Spleen (tissue), 11 donors: ENCODE results near the gene IFNG-AS1. TPM values are rescaled to one million over a fixed set of nuclear protein-coding genes. Genes with fewer than 3 reads are reported as not detected.

ENCODE experiments used
- DNase-seq: peaks from one replicate; pipeline ENCODE4 v3.0.0-alpha.2; 2020
- H3K27ac ChIP-seq, 8 donors: fragments of 200-600 bp; sonication (generic) in 7 of 8; 1 replicate in 4 of 8; 2 replicates in 4 of 8; pipeline versions ENCODE4 v1.5.0 to v1.8.0; 2016 to 2021; ENCODE audit warnings: inconsistent platforms in 4 of 8, mild to moderate bottlenecking in 4 of 8, moderate library complexity in 1 of 8
- H3K27me3 ChIP-seq, 7 donors: fragments of 200-600 bp; sonication (generic) in 6 of 7; replicated peaks in 1 of 7; 1 replicate in 4 of 7; 2 replicates in 3 of 7; pipeline versions ENCODE4 v1.5.0 to v1.8.0; 2016 to 2021; ENCODE audit warnings: inconsistent platforms in 3 of 7, mild to moderate bottlenecking in 1 of 7
- H3K36me3 ChIP-seq, 6 donors: fragments of 200-600 bp; sonication (generic) in 5 of 6; 1 replicate in 4 of 6; 2 replicates in 2 of 6; pipeline versions ENCODE4 v1.5.0 to v1.8.0; 2016 to 2021; ENCODE audit warnings: inconsistent platforms in 2 of 6
- H3K4me1 ChIP-seq, 6 donors: fragments of 200-600 bp; sonication (generic) in 5 of 6; 1 replicate in 3 of 6; 2 replicates in 3 of 6; pipeline versions ENCODE4 v1.5.0 to v1.8.0; 2016 to 2021; ENCODE audit warnings: inconsistent platforms in 3 of 6
- H3K4me3 ChIP-seq, 8 donors: fragments of 200-600 bp; sonication (generic) in 7 of 8; 1 replicate in 4 of 8; 2 replicates in 4 of 8; pipeline versions ENCODE4 v1.5.0 to v1.8.0; 2016 to 2021; ENCODE audit warnings: inconsistent platforms in 4 of 8, mild to moderate bottlenecking in 4 of 8, moderate library complexity in 2 of 8
- H3K9me3 ChIP-seq, 8 donors: fragments of 200-600 bp; sonication (generic) in 7 of 8; 1 replicate in 4 of 8; 2 replicates in 4 of 8; pipeline versions ENCODE4 v1.5.0 to v1.8.0; 2016 to 2021; ENCODE audit warnings: inconsistent platforms in 4 of 8
- POLR2A ChIP-seq, 3 donors: fragments of 450-650 bp; IDR thresholded peaks; one replicate each; pipeline ENCODE4 v1.5.1; 2017; ENCODE audit warnings: antibody characterized with exemption in 3 of 3, mild to moderate bottlenecking in 1 of 3
- POLR2AphosphoS5 ChIP-seq, 3 donors: sonication (generic); formaldehyde crosslinking; IDR thresholded peaks; one replicate each; pipeline ENCODE4 v1.5.1; 2017; ENCODE audit warnings: antibody characterized with exemption in 3 of 3
- WGBS, 5 donors: extraction: QIAGEN DNeasy Blood & Tissue Kit in 3 of 5; methylation state at CpG; one replicate each; pipeline versions ENCODE4 v1.1.5 to v1.1.7; 2013 to 2018; 5-methylcytosine and 5-hydroxymethylcytosine counted together
- intact Hi-C: fragments of 100-400 bp; cut with DNase I; formaldehyde crosslinking; loops from one replicate; pipeline ENCODE4 v1.15.0; 2023; ENCODE audit warnings: low total_unique reads
- polyA plus RNA-seq, 3 donors: library from polyadenylated mRNA; stranded (reverse); fragments of 200-250 nt; gene quantifications; one replicate each; pipeline ENCODE4 v1.2.1, GENCODE V29; 2013
- total RNA-seq, 7 donors: library from RNA; depleted of rRNA in 3 of 7; stranded (reverse); fragments of >200 nt in 3 of 7; fragmentation: NEBNext Ultra II Directional in 4 of 7; extraction: Animal tissue kit (Norgen Biotek cat#: 25700) in 4 of 7; gene quantifications; one replicate each; pipeline versions ENCODE4 v1.1.0 to v1.2.1, GENCODE V29; 2016 to 2021
- TF ChIP-seq, protein P1 (sequence below), 11 experiments: fragments of 200-600 bp in 7 of 11; fragments of 450-650 bp in 4 of 11; sonication (generic) in 4 of 11; IDR thresholded peaks in 8 of 11; conservative IDR thresholded peaks in 3 of 11; 1 replicate in 7 of 11; 2 replicates in 4 of 11; pipeline versions ENCODE4 v1.4.0 to v1.8.0; 2016 to 2021; ENCODE audit warnings: antibody characterized with exemption in 11 of 11, inconsistent platforms in 4 of 11, mild to moderate bottlenecking in 1 of 11
- donor health status: healthy with polysubstance abuse.
- donor health status: DM: no; HTN: no; CAD: no; lungs with moderate emphysema.
- donor health status: DM: no; HTN: no; CAD: no.
- donor health status: Bipolar disorder and iron deficiency.
- donor health status: healthy.
- donor health status: DM: no; HTN: no; CAD: no.
- donor health status: DM: yes; HTN: yes; CAD: no.

Gene IFNG-AS1
- total and polyA plus RNA-seq, 10 donors = 0.42 to 21.2 (median 7.4) TPM; not detected in 1

DNA sequence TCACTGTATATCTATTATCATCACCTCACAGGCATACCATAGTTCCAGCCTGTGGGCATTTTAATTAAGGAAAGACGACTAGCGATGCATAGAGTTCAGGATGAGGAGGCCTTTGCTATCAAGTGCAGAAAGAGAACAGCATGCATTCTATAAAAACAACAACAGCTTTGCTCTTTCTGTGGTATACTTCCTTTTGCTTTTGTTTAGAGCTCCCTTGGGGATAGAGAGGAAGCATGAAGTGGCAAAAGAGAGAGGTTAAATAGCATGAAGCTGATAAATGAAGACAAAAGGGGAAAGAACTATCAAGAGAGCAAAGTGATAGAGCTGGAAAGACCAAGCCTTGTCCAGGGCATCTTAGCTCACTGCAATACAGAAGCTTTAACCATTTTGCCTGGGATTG is 23.5 kb downstream of the IFNG-AS1 start:
- Histone ChIP-seq H3K36me3 (no peaks in the 10 kb centered on the region), H3K27me3 (no peaks in the 10 kb centered on the region), H3K4me1 (peaks cover 0 to 30% (median 19%) of the 10 kb centered on the region in 6 donors), H3K4me3 (no peak overlapping the region), H3K9me3 (no peaks in the 10 kb centered on the region), H3K27ac (peak overlapping the region in 3 of 8 donors; percentile 11 to 63 (median 62))
- intact Hi-C loops = no loop called here
- DNase-seq = no peak
- TF ChIP-seq, protein P1, sequence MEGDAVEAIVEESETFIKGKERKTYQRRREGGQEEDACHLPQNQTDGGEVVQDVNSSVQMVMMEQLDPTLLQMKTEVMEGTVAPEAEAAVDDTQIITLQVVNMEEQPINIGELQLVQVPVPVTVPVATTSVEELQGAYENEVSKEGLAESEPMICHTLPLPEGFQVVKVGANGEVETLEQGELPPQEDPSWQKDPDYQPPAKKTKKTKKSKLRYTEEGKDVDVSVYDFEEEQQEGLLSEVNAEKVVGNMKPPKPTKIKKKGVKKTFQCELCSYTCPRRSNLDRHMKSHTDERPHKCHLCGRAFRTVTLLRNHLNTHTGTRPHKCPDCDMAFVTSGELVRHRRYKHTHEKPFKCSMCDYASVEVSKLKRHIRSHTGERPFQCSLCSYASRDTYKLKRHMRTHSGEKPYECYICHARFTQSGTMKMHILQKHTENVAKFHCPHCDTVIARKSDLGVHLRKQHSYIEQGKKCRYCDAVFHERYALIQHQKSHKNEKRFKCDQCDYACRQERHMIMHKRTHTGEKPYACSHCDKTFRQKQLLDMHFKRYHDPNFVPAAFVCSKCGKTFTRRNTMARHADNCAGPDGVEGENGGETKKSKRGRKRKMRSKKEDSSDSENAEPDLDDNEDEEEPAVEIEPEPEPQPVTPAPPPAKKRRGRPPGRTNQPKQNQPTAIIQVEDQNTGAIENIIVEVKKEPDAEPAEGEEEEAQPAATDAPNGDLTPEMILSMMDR (IDR thresholded peaks at IDR 0.05 in 8 of 11, conservative IDR thresholded peaks at IDR 0.05 in 3 of 11) = no peak
- TF ChIP-seq POLR2AphosphoS5 (IDR thresholded peaks at IDR 0.05) (no peak), POLR2A (IDR thresholded peaks at IDR 0.05) (no peak)
- 45 to 75% (median 56%) methylated on average over 2 of the region's 2 CpGs for WGBS, 5 donors

DNA sequence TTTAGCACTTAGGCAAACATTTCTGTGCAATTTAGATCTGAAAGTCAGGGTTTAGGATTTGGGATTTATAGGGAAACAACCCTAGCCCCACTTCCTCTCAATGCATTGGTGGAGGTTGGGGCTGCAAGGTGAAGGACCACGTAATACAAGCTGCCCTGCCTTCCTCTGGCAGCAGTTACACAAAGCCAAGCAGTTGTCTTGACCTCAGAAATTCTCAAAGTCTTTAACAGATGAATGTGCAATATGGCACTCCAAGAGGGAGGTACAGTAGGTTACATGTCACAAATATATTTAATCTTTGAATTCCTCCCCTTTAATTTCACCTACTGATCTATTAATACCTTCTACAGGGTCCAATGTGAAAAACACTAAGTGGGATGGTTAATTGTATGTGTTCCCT is 23.9 kb downstream of the IFNG-AS1 start:
- Histone ChIP-seq H3K4me3 (no peak overlapping the region), H3K36me3 (no peaks in the 10 kb centered on the region), H3K27ac (peak overlapping the region in 2 of 8 donors; percentile 62 to 63), H3K27me3 (no peaks in the 10 kb centered on the region), H3K4me1 (peaks cover 0 to 30% (median 19%) of the 10 kb centered on the region in 6 donors), H3K9me3 (no peaks in the 10 kb centered on the region)
- WGBS, 5 donors = 70 to 81% (median 73%) methylated on average over 1 of the region's 1 CpG
- TF ChIP-seq, protein P1 (IDR thresholded peaks at IDR 0.05 in 8 of 11, conservative IDR thresholded peaks at IDR 0.05 in 3 of 11) = no peak
- TF ChIP-seq POLR2A (IDR thresholded peaks at IDR 0.05) (no peak), POLR2AphosphoS5 (IDR thresholded peaks at IDR 0.05) (no peak)
- no peak for DNase-seq
- intact Hi-C loops = no loop called here

DNA sequence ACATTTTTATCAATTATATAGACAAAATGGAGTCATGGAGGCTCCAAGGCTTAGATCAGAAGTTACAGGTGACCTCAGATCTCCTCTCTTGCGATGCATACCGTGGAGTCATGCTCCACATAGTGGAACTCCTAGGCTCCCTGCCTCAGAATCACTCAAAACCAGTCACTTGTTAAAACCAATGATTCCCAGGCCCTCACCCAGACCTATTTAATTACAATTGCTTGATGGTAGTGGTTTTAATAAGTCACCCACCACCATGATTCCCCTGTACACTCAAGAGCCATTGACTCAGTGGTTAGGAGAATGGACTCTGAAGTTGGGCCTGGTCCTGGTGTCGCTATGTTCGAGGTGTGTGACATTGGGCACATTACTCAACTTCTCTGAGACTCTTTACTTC is 26.9 kb downstream of the IFNG-AS1 start:
- Histone ChIP-seq H3K36me3 (peaks cover 0 to 5% (median 0%) of the 10 kb centered on the region in 6 donors), H3K4me3 (no peak overlapping the region), H3K4me1 (peaks cover 0 to 24% (median 19%) of the 10 kb centered on the region in 6 donors), H3K27me3 (no peaks in the 10 kb centered on the region), H3K9me3 (no peaks in the 10 kb centered on the region), H3K27ac (no peak overlapping the region)
- no peak for DNase-seq
- TF ChIP-seq POLR2A (IDR thresholded peaks at IDR 0.05) = no peak
- no peak for TF ChIP-seq POLR2AphosphoS5 (IDR thresholded peaks at IDR 0.05)
- TF ChIP-seq, protein P1 (IDR thresholded peaks at IDR 0.05 in 8 of 11, conservative IDR thresholded peaks at IDR 0.05 in 3 of 11) = no peak
- intact Hi-C loops = no loop called here
- 87 to 97% (median 96%) methylated on average over 4 of the region's 4 CpGs for WGBS, 5 donors

DNA sequence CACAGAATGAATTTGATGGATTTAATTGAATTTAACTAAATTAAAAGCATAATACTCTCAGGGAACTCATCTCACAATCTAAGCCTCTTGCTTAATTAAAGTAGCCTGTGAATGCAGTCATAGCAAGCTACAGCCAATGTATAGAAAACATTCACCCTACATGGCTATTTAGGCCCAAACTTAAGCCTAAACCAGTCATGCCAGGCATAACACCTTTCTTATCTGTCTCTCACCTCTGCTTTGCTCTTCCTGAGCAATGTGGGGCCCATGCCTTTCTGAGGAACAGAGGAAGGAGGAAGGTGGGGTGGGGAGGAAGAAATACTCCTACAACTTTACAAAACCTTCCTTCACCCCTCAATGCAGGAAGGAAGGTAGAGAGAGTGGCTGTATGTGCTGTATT is 29.1 kb downstream of the IFNG-AS1 start:
- Histone ChIP-seq H3K27ac (no peak overlapping the region), H3K27me3 (no peaks in the 10 kb centered on the region), H3K9me3 (no peaks in the 10 kb centered on the region), H3K36me3 (peaks cover 0 to 15% (median 0%) of the 10 kb centered on the region in 6 donors), H3K4me3 (no peak overlapping the region), H3K4me1 (peaks cover 0 to 3% (median under 1%) of the 10 kb centered on the region in 6 donors)
- TF ChIP-seq POLR2A (IDR thresholded peaks at IDR 0.05) = no peak
- TF ChIP-seq POLR2AphosphoS5 (IDR thresholded peaks at IDR 0.05) = no peak
- TF ChIP-seq, protein P1 (IDR thresholded peaks at IDR 0.05 in 8 of 11, conservative IDR thresholded peaks at IDR 0.05 in 3 of 11) = no peak
- DNase-seq = no peak
- intact Hi-C loops = no loop called here
